HepG2 (cell line): ENCODE results near the gene PTPDC1. TPM values are rescaled to one million over a fixed set of nuclear protein-coding genes. Genes with fewer than 3 reads are reported as not detected.

ENCODE experiments used
- ATAC-seq: fragments of 200-7000 bp; cut with Tn5 transposase; 3 replicates; pipeline ENCODE4 v1.9.1; 2020; ENCODE audit warnings: mild to moderate bottlenecking, moderate library complexity
- BruUV-seq: library from RNA; stranded (reverse); fragments of 400-500 nt; replicated peaks from 2 replicates; lab custom pipeline; 2021; lab: Mats Ljungman, UMichigan
- CTCF ChIA-PET: fragments of 300-600 bp; formaldehyde crosslinking; extraction: SDS; loops from one replicate; lab custom pipeline; 2021; ENCODE audit warnings: low total read pairs, inconsistent platforms, low intra/inter-chr PET ratio; lab: Yijun Ruan, JAX
- POLR2A ChIA-PET: fragments of 350-600 bp; sonication (Branson Sonifier 250); formaldehyde crosslinking; loops from one replicate; lab custom pipeline; 2020; ENCODE audit warnings: antibody characterized with exemption, inconsistent platforms; lab: Yijun Ruan, JAX
- DNase-seq: peaks from one replicate; pipeline ENCODE4 v3.0.0-alpha.2; 2015; ENCODE audit warnings: low spot score
- FAIRE-seq: peaks from 3 replicates; lab custom pipeline; 2011; peaks lifted over from hg19 to GRCh38; lab: Jason Lieb, UNC
- H2AFZ ChIP-seq: one replicate; pipeline ENCODE4 v1.6.1; 2011; ENCODE audit warnings: low read length, inconsistent platforms
- H3K27ac ChIP-seq: fragments of 300-600 bp; 3 replicates; pipeline ENCODE4 v1.8.0; 2011; ENCODE audit warnings: mixed run types, mild to moderate bottlenecking, mixed read lengths, low read length, inconsistent platforms; ENCODE audit not compliant: insufficient read depth; ENCODE audit errors: extremely low read length
- H3K27me3 ChIP-seq, 2 experiments: fragments of 200-600 bp in 1 of 2; 2 replicates in 1 of 2; 3 replicates in 1 of 2; pipeline versions ENCODE4 v1.6.0 to v1.8.0; 2011; ENCODE audit warnings: low read length in 2 of 2, mild to moderate bottlenecking in 2 of 2, moderate library complexity in 2 of 2, inconsistent platforms in 1 of 2; ENCODE audit not compliant: insufficient read depth in 2 of 2, control insufficient read depth in 1 of 2
- H3K36me3 ChIP-seq, 2 experiments: fragments of 200-600 bp in 1 of 2; replicated peaks in 1 of 2; 2 replicates in 1 of 2; 3 replicates in 1 of 2; pipeline versions ENCODE4 v1.5.1 to v1.8.0; 2011; ENCODE audit warnings: low read length in 2 of 2, inconsistent platforms in 1 of 2; ENCODE audit not compliant: insufficient read depth in 2 of 2, control insufficient read depth in 1 of 2
- H3K4me1 ChIP-seq: 2 replicates; pipeline ENCODE4 v1.5.1; 2012; ENCODE audit warnings: low read length, inconsistent platforms; ENCODE audit not compliant: insufficient read depth
- H3K4me2 ChIP-seq: 2 replicates; pipeline ENCODE4 v1.6.0; 2011; ENCODE audit warnings: low read depth, low read length, inconsistent platforms
- H3K4me3 ChIP-seq, 3 experiments: fragments of 200-600 bp in 1 of 3; sonication (generic), shearing (Covaris generic) in 1 of 3; replicated peaks in 1 of 3; 2 replicates each; pipeline ENCODE4 v1.5.1; 2011 to 2016; ENCODE audit warnings: low read length in 3 of 3, inconsistent platforms in 2 of 3, low read depth in 2 of 3, mild to moderate bottlenecking in 2 of 3, control low read depth in 1 of 3, mixed read lengths in 1 of 3; ENCODE audit not compliant: insufficient read depth in 1 of 3
- H3K79me2 ChIP-seq: one replicate; pipeline ENCODE4 v1.6.1; 2011; ENCODE audit warnings: low read length, inconsistent platforms; ENCODE audit not compliant: insufficient read depth
- H3K9ac ChIP-seq: 2 replicates; pipeline ENCODE4 v1.6.0; 2011; ENCODE audit warnings: mild to moderate bottlenecking, low read depth, low read length, inconsistent platforms; ENCODE audit not compliant: insufficient read depth
- H3K9me3 ChIP-seq: 2 replicates; pipeline ENCODE4 v1.5.1; 2012; ENCODE audit warnings: mild to moderate bottlenecking, low read length
- H4K20me1 ChIP-seq: 2 replicates; pipeline ENCODE4 v1.6.0; 2011; ENCODE audit warnings: inconsistent platforms, mild to moderate bottlenecking, low read length, moderate library complexity; ENCODE audit not compliant: insufficient read depth
- CEBPB ChIP-seq: IDR thresholded peaks from 2 replicates; pipeline ENCODE4 v1.6.1; 2011; ENCODE audit warnings: low read depth, low read length, improper control_type of control experiment, borderline replicate concordance
- FOXA3 ChIP-seq: IDR thresholded peaks from 2 replicates; pipeline ENCODE4 v1.6.1; 2016; ENCODE audit warnings: missing genetic modification reagents, missing compliant biosample characterization
- RFX1 ChIP-seq: fragments of 450-650 bp; IDR thresholded peaks from 2 replicates; pipeline ENCODE4 v1.6.1; 2017
- SMARCC2 ChIP-seq: fragments of 450-650 bp; IDR thresholded peaks from 2 replicates; pipeline ENCODE4 v1.6.1; 2017; ENCODE audit warnings: antibody characterized with exemption, mild to moderate bottlenecking
- ZSCAN20 ChIP-seq: sonication (generic); formaldehyde crosslinking; IDR thresholded peaks from 2 replicates; pipeline ENCODE4 v1.4.0; 2020; ENCODE audit warnings: missing genetic modification reagents, mild to moderate bottlenecking, borderline replicate concordance
- ZSCAN21 ChIP-seq: sonication (generic); formaldehyde crosslinking; IDR thresholded peaks from 2 replicates; pipeline ENCODE4 v1.8.0; 2022; ENCODE audit warnings: mild to moderate bottlenecking, missing genetic modification reagents, moderate library complexity, borderline replicate concordance
- WGBS: methylation state at CpG from one replicate; pipeline ENCODE4 v1.1.6; 2017; ENCODE audit warnings: low lambda C conversion rate; 5-methylcytosine and 5-hydroxymethylcytosine counted together
- in situ Hi-C: cut with HindIII; loops from 2 replicates; pipeline ENCODE4 v1.10.0; 2017; ENCODE audit warnings: low pct_unique_long_range_greater_than_20kb; ENCODE audit not compliant: extremely low pct_ligation_motif_present
- intact Hi-C: fragments of 100-400 bp; cut with micrococcal nuclease; formaldehyde crosslinking; loops from one replicate; pipeline ENCODE4 v1.10.0; 2022; ENCODE audit not compliant: unreplicated experiment
- polyA plus RNA-seq, 8 experiments: library from polyadenylated mRNA; depleted of rRNA in 3 of 8; stranded (reverse) in 7 of 8; unstranded in 1 of 8; fragments of >200 nt; fragmentation: Illumina TruSeq in 4 of 8; extraction: Trizol in 4 of 8; gene quantifications; 2 replicates each; pipeline versions ENCODE4 v1.2.1 to v1.2.3, GENCODE V29; 2011 to 2016; ENCODE audit warnings: low read depth in 4 of 8, missing spikeins in 1 of 8, mixed read lengths in 1 of 8; ENCODE audit not compliant: insufficient read depth in 1 of 8
- total RNA-seq, 5 experiments: library from RNA; depleted of rRNA; stranded (reverse); fragments of >200 nt; fragmentation: Illumina TruSeq; extraction: Trizol; gene quantifications; 2 replicates each; pipeline ENCODE4 v1.2.3, GENCODE V29; 2016; ENCODE audit warnings: low read depth in 1 of 5
- TF ChIP-seq, protein P1 (sequence below): IDR thresholded peaks from 2 replicates; pipeline ENCODE4 v1.6.1; 2016
- TF ChIP-seq, protein P2 (sequence below): IDR thresholded peaks from 2 replicates; pipeline ENCODE4 v1.6.1; 2018; ENCODE audit warnings: missing genetic modification reagents, mild to moderate bottlenecking, missing compliant biosample characterization
- TF ChIP-seq, protein P3 (sequence below): sonication (generic); formaldehyde crosslinking; IDR thresholded peaks from 2 replicates; pipeline ENCODE4; 2020; ENCODE audit warnings: missing genetic modification reagents, mild to moderate bottlenecking, borderline replicate concordance
- TF ChIP-seq, protein P4 (sequence below), 2 experiments: sonication (generic) in 1 of 2; formaldehyde crosslinking in 1 of 2; IDR thresholded peaks; 2 replicates each; pipeline versions ENCODE4 v1.5.1 to v1.6.1; 2011 to 2020; ENCODE audit warnings: borderline replicate concordance in 1 of 2, low read depth in 1 of 2, low read length in 1 of 2, mild to moderate bottlenecking in 1 of 2, missing genetic modification reagents in 1 of 2, moderate library complexity in 1 of 2

PTPDC1 gene
- total and polyA plus RNA-seq, 2 of the 13 experiments (the other 11 are each of a cell fraction or from before 2014, with no cell fraction given) = 6.1 to 8.6 TPM

DNA sequence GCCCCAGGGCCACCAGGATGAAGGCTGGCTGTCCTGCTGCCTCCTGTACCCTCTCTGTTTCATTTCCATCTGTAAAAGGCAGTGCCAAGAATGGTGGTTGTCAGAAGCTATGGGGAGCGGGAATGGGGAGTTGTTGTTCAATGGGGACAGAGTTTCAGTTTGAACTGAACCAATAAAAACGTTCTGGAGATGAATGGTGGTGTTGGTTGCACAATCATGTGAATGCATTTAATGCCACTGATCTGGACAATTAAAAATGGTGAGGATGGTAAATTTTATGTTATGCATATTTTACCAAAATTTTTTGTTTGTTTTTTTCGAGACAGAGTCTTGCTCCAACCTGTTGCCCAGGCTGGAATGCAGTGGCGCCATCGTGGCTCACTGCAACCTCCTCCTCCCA lies 58.1 kb downstream of the PTPDC1 start:
- peaks cover 15% of the 10 kb centered on the region; the same call in 1 of the 2 replicates for H3K4me1 ChIP-seq
- H3K9me3 ChIP-seq = no peaks in the 10 kb centered on the region
- no peak overlapping the region for H3K4me2 ChIP-seq
- H4K20me1 ChIP-seq = no peaks in the 10 kb centered on the region
- BruUV-seq = no TSS peak
- in situ Hi-C loops (no loop called here), intact Hi-C loops (no loop called here)
- H3K79me2 ChIP-seq = no peaks in the 10 kb centered on the region
- 37% methylated on average over 5 of the region's 5 CpGs for WGBS
- H3K27ac ChIP-seq = no peak overlapping the region
- H3K36me3 ChIP-seq = no peaks in the 10 kb centered on the region
- no peak for DNase-seq
- POLR2A ChIA-PET = no interaction called here
- CTCF ChIA-PET = no interaction called here
- no peak overlapping the region for H2AFZ ChIP-seq
- no peak overlapping the region for H3K4me3 ChIP-seq
- ATAC-seq = no peak
- H3K27me3 ChIP-seq = no peaks in the 10 kb centered on the region; a peak in 1 of 5 replicates
- no peak for FAIRE-seq
- no peak overlapping the region for H3K9ac ChIP-seq
- TF ChIP-seq, protein P1, sequence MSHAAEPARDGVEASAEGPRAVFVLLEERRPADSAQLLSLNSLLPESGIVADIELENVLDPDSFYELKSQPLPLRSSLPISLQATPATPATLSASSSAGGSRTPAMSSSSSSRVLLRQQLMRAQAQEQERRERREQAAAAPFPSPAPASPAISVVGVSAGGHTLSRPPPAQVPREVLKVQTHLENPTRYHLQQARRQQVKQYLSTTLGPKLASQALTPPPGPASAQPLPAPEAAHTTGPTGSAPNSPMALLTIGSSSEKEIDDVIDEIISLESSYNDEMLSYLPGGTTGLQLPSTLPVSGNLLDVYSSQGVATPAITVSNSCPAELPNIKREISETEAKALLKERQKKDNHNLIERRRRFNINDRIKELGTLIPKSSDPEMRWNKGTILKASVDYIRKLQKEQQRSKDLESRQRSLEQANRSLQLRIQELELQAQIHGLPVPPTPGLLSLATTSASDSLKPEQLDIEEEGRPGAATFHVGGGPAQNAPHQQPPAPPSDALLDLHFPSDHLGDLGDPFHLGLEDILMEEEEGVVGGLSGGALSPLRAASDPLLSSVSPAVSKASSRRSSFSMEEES (CRISPR knock-in tag) = no peak
- TF ChIP-seq CEBPB = peak; percentile 51; the same call in 1 of the 2 replicates

DNA sequence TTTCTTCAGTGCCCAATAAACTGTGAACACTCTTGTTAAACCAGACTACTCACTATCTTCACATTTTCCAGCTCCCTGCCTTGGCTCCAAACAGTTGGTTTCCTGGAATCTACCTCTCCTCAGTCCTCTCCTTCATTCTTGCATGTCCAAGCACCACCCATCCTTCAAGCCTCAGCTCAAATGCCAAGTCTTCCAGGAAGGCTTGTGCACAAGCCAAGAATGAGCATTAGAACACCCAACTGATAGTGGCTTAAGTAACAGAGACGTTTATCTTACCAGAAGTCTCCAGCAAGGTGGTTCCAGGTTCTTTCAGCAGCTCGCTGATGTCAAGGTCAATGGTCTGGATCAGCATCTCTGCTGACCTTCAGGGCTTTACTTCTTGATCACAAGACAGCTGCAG lies 60.1 kb downstream of the PTPDC1 start:
- ChIA-PET POLR2A (interaction anchor here (1.0 kb wide), 1 partner anchor 22 kb away, joined by 3 read pairs; no protein-coding TSS in a partner anchor), CTCF (no interaction called here)
- Histone ChIP-seq H3K36me3 (no peaks in the 10 kb centered on the region), H3K27ac (no peak overlapping the region), H3K4me3 (no peak overlapping the region), H4K20me1 (no peaks in the 10 kb centered on the region), H2AFZ (no peak overlapping the region), H3K9me3 (no peaks in the 10 kb centered on the region), H3K9ac (no peak overlapping the region), H3K4me1 (peaks cover 15% of the 10 kb centered on the region; the same call in 1 of the 2 replicates), H3K27me3 (no peaks in the 10 kb centered on the region; a peak in 1 of 5 replicates), H3K4me2 (no peak overlapping the region), H3K79me2 (no peaks in the 10 kb centered on the region)
- FAIRE-seq = no peak
- intact Hi-C loops (no loop called here), in situ Hi-C loops (no loop called here)
- no peak for ATAC-seq
- no TSS peak for BruUV-seq
- no peak for DNase-seq
- WGBS = 38% methylated on average over 2 of the region's 2 CpGs
- TF ChIP-seq, protein P2, sequence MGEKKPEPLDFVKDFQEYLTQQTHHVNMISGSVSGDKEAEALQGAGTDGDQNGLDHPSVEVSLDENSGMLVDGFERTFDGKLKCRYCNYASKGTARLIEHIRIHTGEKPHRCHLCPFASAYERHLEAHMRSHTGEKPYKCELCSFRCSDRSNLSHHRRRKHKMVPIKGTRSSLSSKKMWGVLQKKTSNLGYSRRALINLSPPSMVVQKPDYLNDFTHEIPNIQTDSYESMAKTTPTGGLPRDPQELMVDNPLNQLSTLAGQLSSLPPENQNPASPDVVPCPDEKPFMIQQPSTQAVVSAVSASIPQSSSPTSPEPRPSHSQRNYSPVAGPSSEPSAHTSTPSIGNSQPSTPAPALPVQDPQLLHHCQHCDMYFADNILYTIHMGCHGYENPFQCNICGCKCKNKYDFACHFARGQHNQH (CRISPR knock-in tag) = no peak
- TF ChIP-seq ZSCAN20 (no peak), SMARCC2 (no peak), RFX1 (no peak), FOXA3 (no peak), ZSCAN21 (CRISPR knock-in tag) (no peak)
- TF ChIP-seq, protein P3, sequence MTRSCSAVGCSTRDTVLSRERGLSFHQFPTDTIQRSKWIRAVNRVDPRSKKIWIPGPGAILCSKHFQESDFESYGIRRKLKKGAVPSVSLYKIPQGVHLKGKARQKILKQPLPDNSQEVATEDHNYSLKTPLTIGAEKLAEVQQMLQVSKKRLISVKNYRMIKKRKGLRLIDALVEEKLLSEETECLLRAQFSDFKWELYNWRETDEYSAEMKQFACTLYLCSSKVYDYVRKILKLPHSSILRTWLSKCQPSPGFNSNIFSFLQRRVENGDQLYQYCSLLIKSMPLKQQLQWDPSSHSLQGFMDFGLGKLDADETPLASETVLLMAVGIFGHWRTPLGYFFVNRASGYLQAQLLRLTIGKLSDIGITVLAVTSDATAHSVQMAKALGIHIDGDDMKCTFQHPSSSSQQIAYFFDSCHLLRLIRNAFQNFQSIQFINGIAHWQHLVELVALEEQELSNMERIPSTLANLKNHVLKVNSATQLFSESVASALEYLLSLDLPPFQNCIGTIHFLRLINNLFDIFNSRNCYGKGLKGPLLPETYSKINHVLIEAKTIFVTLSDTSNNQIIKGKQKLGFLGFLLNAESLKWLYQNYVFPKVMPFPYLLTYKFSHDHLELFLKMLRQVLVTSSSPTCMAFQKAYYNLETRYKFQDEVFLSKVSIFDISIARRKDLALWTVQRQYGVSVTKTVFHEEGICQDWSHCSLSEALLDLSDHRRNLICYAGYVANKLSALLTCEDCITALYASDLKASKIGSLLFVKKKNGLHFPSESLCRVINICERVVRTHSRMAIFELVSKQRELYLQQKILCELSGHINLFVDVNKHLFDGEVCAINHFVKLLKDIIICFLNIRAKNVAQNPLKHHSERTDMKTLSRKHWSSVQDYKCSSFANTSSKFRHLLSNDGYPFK (CRISPR knock-in tag) = no peak
- TF ChIP-seq, protein P4, sequence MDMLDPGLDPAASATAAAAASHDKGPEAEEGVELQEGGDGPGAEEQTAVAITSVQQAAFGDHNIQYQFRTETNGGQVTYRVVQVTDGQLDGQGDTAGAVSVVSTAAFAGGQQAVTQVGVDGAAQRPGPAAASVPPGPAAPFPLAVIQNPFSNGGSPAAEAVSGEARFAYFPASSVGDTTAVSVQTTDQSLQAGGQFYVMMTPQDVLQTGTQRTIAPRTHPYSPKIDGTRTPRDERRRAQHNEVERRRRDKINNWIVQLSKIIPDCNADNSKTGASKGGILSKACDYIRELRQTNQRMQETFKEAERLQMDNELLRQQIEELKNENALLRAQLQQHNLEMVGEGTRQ (IDR thresholded peaks at IDR 0.05; ENCODE audit: low read depth, low read length) = no peak
- TF ChIP-seq, protein P4 (CRISPR knock-in tag; IDR thresholded peaks at IDR 0.05; ENCODE audit: borderline replicate concordance) = no peak
